RWPE1 (cell line): ENCODE results near the gene CDK17.

Experiments used
- CTCF ChIA-PET: fragments of 350-600 bp; sonication (Branson Sonifier 250); formaldehyde crosslinking; extraction: SDS; loops from one replicate; lab custom pipeline; 2021; lab: Yijun Ruan, JAX
- POLR2A ChIA-PET: fragments of 400-600 bp; formaldehyde crosslinking; extraction: SDS; loops from one replicate; lab custom pipeline; 2020; ENCODE audit warnings: antibody characterized with exemption; ENCODE audit not compliant: low non-redundant PET; lab: Yijun Ruan, JAX
- DNase-seq: peaks from one replicate; pipeline ENCODE4 v3.0.0; 2012; ENCODE audit warnings: low spot score
- H3K27ac ChIP-seq: fragments of 450-650 bp; 2 replicates; pipeline ENCODE4 v1.5.1; 2017
- TF ChIP-seq, protein P1 (sequence below): fragments of 450-650 bp; conservative IDR thresholded peaks from 2 replicates; pipeline ENCODE4 v1.5.1; 2017; ENCODE audit warnings: low read depth, mild to moderate bottlenecking

CDK17 gene

DNA sequence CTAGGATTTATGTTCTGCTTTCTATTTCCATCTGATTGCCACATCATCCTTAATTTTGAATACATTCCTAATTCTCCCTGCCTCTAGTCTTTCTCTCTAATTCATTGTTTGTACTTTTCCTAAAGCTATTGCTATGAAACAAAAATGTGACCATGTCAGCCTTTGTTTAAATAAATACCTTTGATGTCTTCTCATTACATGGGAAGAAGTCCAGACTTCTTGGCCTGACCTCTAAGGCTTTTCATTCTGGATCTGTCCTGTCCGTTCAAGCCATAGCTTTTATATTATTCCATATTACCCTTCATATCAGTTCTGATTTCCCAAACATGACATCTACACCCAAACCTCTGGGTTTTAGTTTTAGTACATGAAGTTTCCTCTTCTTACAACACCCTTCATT is 91.4 kb downstream of the CDK17 start:
- DNase-seq, result no peak
- POLR2A ChIA-PET, result no interaction called here
- TF ChIP-seq, protein P1, sequence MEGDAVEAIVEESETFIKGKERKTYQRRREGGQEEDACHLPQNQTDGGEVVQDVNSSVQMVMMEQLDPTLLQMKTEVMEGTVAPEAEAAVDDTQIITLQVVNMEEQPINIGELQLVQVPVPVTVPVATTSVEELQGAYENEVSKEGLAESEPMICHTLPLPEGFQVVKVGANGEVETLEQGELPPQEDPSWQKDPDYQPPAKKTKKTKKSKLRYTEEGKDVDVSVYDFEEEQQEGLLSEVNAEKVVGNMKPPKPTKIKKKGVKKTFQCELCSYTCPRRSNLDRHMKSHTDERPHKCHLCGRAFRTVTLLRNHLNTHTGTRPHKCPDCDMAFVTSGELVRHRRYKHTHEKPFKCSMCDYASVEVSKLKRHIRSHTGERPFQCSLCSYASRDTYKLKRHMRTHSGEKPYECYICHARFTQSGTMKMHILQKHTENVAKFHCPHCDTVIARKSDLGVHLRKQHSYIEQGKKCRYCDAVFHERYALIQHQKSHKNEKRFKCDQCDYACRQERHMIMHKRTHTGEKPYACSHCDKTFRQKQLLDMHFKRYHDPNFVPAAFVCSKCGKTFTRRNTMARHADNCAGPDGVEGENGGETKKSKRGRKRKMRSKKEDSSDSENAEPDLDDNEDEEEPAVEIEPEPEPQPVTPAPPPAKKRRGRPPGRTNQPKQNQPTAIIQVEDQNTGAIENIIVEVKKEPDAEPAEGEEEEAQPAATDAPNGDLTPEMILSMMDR, result no peak
- no peak overlapping the region for H3K27ac ChIP-seq
- CTCF ChIA-PET, result no interaction called here

DNA sequence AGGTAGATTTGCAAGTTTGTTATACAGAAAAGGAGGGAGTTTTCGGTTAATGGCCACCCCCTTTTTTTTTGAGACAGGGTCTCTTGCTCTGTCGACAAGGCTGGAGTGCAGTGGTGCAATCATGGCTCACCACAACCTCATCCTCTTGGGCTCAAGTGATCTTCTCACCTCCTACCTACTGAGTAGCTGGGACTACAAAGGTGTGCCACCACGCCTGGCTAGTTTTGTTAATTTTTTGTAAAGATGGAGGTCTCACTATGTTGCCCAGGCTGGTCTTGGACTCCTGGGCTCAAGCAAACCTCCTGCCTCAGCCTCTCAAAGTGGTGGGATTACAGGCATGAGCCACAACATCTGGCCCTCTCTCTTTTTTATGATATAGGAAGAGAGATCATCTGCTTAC is 94.6 kb downstream of the CDK17 start:
- POLR2A ChIA-PET, result no interaction called here
- TF ChIP-seq, protein P1, result no peak
- no peak for DNase-seq
- CTCF ChIA-PET, result no interaction called here
- H3K27ac ChIP-seq, result no peak overlapping the region

DNA sequence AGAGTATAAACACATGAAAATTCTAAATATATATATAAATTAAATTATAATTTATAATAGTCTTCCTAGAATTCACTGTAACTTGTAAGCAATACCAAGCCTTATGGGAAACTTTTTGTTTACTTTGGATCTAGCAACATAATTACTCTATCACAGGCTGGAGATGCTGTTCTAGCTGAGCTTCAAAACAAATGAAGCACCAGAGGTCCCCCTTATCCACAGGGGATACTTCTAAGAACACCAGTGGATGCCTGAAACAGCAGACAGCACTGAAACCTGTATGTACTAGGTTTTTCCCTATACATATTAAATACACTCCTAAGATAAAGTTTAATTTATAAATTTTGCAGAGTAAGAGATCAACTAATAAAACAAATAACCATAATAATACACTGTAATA is 96.6 kb downstream of the CDK17 start:
- DNase-seq, result no peak
- ChIA-PET POLR2A (no interaction called here), CTCF (interaction anchor here (0.6 to 0.8 kb wide), 2 partner anchors 17 to 81 kb away, joined by 4 read pairs; no protein-coding TSS in a partner anchor)
- TF ChIP-seq, protein P1, result no peak
- no peak overlapping the region for H3K27ac ChIP-seq

DNA sequence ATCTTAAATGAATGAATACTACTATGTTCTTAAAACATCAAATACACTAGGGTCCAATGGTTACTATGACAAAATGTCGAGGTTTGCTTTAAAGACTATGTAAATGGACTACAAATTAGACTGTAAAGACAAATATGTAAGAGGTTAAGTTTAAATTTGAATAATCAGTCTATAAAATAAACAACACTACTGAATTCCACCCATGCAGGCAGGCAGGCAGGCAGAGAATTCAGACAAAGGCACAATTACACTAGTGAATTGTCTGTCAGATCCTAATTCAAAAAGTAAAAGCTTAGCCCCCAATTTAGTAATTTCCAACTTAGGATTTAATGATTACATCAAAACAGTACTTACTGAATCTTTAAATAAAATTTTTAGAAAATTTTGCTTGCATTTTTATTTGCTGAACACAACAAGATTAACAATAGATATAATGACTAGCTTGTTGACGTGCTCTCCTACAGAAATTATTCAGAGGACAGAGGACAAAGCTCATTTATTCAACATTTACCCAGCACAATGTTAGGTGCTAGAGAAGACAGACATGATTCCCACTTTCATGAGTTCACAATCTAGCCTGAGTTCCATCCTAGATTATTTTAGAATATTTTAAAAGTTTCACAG is 97.4 kb downstream of the CDK17 start:
- CTCF ChIA-PET, result interaction anchor here (0.8 kb wide), 1 partner anchor 16 kb away, joined by 4 read pairs; no protein-coding TSS in a partner anchor
- H3K27ac ChIP-seq, result no peak overlapping the region
- TF ChIP-seq, protein P1, result no peak
- DNase-seq, result no peak
- POLR2A ChIA-PET, result no interaction called here

DNA sequence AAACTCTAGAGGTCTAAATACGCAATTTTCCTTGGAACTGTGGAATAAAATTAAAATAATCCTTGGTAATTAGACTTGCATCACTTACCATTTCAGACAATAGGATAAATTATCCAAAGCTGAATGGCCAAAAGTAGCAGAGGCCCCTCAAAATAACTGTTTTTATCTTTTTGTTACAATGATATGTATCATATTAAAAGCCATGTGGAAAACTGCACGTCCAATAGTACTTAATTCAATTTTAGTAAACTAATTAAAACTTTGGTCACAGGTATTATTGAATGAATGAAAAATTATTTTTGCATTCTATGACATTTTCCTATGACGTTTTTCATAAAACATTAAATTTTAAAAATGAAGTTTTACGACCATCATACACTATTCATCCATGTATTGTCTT is 98.5 kb downstream of the CDK17 start:
- no peak overlapping the region for H3K27ac ChIP-seq
- CTCF ChIA-PET, result no interaction called here
- no peak for DNase-seq
- TF ChIP-seq, protein P1, result no peak
- POLR2A ChIA-PET, result no interaction called here

DNA sequence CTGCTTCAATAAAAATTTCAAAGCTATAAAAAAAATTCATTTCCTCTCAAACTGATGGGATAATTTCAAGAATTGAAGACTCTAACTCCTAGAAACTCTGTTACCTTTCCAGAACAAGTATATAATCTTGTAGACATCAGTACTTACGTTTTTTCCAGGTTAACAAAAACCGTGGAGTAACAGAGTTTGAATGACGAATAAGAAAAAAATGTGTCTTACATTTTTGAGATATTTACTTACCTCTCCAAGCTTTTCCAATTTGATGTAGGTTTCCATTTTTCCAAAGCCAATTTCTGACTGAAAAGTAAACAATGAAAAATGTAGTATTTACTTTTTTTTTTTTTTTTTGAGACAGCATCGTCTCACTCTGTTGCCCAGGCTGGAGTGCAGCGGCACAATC is 100.2 kb downstream of the CDK17 start:
- CTCF ChIA-PET, result interaction anchor here (0.9 kb wide), 1 partner anchor 49 kb away, joined by 3 read pairs; no protein-coding TSS in a partner anchor
- no peak for DNase-seq
- POLR2A ChIA-PET, result no interaction called here
- TF ChIP-seq, protein P1, result no peak
- no peak overlapping the region for H3K27ac ChIP-seq
